ENCODE data around the gene PCOLCE2.

DNA sequence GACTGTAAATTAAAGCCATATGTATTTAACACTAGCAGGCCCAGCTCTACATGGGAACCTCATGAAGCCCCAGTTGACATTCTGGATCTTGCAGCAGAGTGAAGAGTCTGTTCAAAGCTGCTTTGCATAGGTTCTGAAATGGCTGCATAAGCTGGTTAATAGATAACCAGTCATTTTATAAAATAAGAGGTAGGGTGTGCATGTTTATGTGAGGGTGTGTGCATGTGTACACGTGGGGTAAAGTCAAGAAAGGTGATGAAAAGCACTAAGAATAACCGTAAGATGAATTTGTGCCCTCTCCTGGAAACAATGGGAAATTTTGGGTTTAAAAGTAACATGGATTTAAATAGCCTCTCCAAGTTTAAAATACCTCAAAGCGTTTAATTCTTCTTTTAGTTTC lies 41.6 kb upstream of the PCOLCE2 start:
- TF ChIP-seq, protein P1, sequence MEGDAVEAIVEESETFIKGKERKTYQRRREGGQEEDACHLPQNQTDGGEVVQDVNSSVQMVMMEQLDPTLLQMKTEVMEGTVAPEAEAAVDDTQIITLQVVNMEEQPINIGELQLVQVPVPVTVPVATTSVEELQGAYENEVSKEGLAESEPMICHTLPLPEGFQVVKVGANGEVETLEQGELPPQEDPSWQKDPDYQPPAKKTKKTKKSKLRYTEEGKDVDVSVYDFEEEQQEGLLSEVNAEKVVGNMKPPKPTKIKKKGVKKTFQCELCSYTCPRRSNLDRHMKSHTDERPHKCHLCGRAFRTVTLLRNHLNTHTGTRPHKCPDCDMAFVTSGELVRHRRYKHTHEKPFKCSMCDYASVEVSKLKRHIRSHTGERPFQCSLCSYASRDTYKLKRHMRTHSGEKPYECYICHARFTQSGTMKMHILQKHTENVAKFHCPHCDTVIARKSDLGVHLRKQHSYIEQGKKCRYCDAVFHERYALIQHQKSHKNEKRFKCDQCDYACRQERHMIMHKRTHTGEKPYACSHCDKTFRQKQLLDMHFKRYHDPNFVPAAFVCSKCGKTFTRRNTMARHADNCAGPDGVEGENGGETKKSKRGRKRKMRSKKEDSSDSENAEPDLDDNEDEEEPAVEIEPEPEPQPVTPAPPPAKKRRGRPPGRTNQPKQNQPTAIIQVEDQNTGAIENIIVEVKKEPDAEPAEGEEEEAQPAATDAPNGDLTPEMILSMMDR (IDR thresholded peaks at IDR 0.05), result no peak
- TF ChIP-seq POLR2AphosphoS5 (IDR thresholded peaks at IDR 0.05; ENCODE audit: low read depth, low read length) (no peak), SIN3A (IDR thresholded peaks at IDR 0.05; ENCODE audit: borderline replicate concordance, insufficient read depth, low read depth, low read length) (no peak), TCF7L2 (IDR thresholded peaks at IDR 0.05; ENCODE audit: low read depth, low read length) (no peak)
- TF ChIP-seq, protein P2, sequence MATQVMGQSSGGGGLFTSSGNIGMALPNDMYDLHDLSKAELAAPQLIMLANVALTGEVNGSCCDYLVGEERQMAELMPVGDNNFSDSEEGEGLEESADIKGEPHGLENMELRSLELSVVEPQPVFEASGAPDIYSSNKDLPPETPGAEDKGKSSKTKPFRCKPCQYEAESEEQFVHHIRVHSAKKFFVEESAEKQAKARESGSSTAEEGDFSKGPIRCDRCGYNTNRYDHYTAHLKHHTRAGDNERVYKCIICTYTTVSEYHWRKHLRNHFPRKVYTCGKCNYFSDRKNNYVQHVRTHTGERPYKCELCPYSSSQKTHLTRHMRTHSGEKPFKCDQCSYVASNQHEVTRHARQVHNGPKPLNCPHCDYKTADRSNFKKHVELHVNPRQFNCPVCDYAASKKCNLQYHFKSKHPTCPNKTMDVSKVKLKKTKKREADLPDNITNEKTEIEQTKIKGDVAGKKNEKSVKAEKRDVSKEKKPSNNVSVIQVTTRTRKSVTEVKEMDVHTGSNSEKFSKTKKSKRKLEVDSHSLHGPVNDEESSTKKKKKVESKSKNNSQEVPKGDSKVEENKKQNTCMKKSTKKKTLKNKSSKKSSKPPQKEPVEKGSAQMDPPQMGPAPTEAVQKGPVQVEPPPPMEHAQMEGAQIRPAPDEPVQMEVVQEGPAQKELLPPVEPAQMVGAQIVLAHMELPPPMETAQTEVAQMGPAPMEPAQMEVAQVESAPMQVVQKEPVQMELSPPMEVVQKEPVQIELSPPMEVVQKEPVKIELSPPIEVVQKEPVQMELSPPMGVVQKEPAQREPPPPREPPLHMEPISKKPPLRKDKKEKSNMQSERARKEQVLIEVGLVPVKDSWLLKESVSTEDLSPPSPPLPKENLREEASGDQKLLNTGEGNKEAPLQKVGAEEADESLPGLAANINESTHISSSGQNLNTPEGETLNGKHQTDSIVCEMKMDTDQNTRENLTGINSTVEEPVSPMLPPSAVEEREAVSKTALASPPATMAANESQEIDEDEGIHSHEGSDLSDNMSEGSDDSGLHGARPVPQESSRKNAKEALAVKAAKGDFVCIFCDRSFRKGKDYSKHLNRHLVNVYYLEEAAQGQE (IDR thresholded peaks at IDR 0.05; ENCODE audit: insufficient read depth in 1 of 2, low read depth in 2 of 2, low read length in 1 of 2), result no peak
